NCI-H1436 (cell line): Measurements from ENCODE around the gene MAST4.
A peak's percentile ranks its signal among the peaks of the same experiment; 100 is the strongest.

Source experiments
- DNase-seq: peaks from one replicate; lab custom pipeline; 2025; lab: John Stamatoyannopoulos, UW

MAST4 gene

GRCh38 chr5:66992547-66992946 is 396.4 kb downstream of the MAST4 start:
- no peak for DNase-seq

- DNase-seq, result no peak
Measured at GRCh38 chr5:66993448-66993847, 397.3 kb downstream of the MAST4 start.

- DNase-seq, result no peak
Measured at GRCh38 chr5:66993882-66994281, 397.7 kb downstream of the MAST4 start.

- DNase-seq, result no peak
Measured at GRCh38 chr5:66994790-66995189, 398.6 kb downstream of the MAST4 start.

- no peak for DNase-seq
Measured at GRCh38 chr5:67000794-67001475, 404.7 kb downstream of the MAST4 start.

GRCh38 chr5:67002832-67003684 is 406.9 kb downstream of the MAST4 start:
- DNase-seq, result no peak

- no peak for DNase-seq
Measured at GRCh38 chr5:67003685-67003934, 407.4 kb downstream of the MAST4 start.

- peak; percentile 71 for DNase-seq
Measured at GRCh38 chr5:67003935-67004729, 407.9 kb downstream of the MAST4 start.

GRCh38 chr5:67004730-67005350 is 408.6 kb downstream of the MAST4 start:
- DNase-seq, result no peak

GRCh38 chr5:67005737-67006499 is 409.7 kb downstream of the MAST4 start:
- no peak for DNase-seq

GRCh38 chr5:67006500-67006848 is 410.3 kb downstream of the MAST4 start:
- no peak for DNase-seq

- no peak for DNase-seq
Measured at GRCh38 chr5:67009028-67009427, 412.8 kb downstream of the MAST4 start.

- DNase-seq, result no peak
Measured at GRCh38 chr5:67010684-67011409, 414.7 kb downstream of the MAST4 start.

- no peak for DNase-seq
Measured at GRCh38 chr5:67011422-67011821, 415.2 kb downstream of the MAST4 start.

- no peak for DNase-seq
Measured at GRCh38 chr5:67012171-67012570, 416.0 kb downstream of the MAST4 start.

GRCh38 chr5:67013719-67014118 is 417.5 kb downstream of the MAST4 start:
- no peak for DNase-seq

- no peak for DNase-seq
Measured at GRCh38 chr5:67014191-67014590, 418.0 kb downstream of the MAST4 start.

- DNase-seq, result no peak
Measured at GRCh38 chr5:67014957-67015400, 418.8 kb downstream of the MAST4 start.

- peak; percentile 21 for DNase-seq
Measured at GRCh38 chr5:67015541-67016191, 419.5 kb downstream of the MAST4 start.

- no peak for DNase-seq
Measured at GRCh38 chr5:67019065-67019845, 423.1 kb downstream of the MAST4 start.
